ENCODE results near the gene RNASET2.
"Not testable (repeated sequence)": the region's sequence is repeated elsewhere in the genome, so short reads cannot be mapped to it uniquely, and the experiment has no call there.

The RNASET2 gene

GRCh38 chr6:166970091-166970490, 13.7 kb upstream of the RNASET2 start:
- no peak for DNase-seq (ENCODE audit: low read depth)

- DNase-seq (ENCODE audit: low read depth): no peak
Observed at GRCh38 chr6:166969390-166970002, 13.1 kb upstream of the RNASET2 start.

- no peak for DNase-seq (ENCODE audit: low read depth)
Observed at GRCh38 chr6:166966268-166966667, 9.9 kb upstream of the RNASET2 start.

GRCh38 chr6:166960609-166960978, 4.2 kb upstream of the RNASET2 start:
- no peak for DNase-seq (ENCODE audit: low read depth)

- DNase-seq (ENCODE audit: low read depth): no peak
Observed at GRCh38 chr6:166959911-166960608, 3.7 kb upstream of the RNASET2 start.

GRCh38 chr6:166958926-166959861, 2.8 kb upstream of the RNASET2 start:
- DNase-seq (ENCODE audit: low read depth): no peak

- DNase-seq (ENCODE audit: low read depth): no peak
Observed at GRCh38 chr6:166957805-166958076, 1.4 kb upstream of the RNASET2 start.

- DNase-seq (ENCODE audit: low read depth): peak; percentile 45
Observed at GRCh38 chr6:166957087-166957804, 896 bp upstream of the RNASET2 start.

- no peak for DNase-seq (ENCODE audit: low read depth)
Observed at GRCh38 chr6:166955865-166956443, 396 bp downstream of the RNASET2 start.

GRCh38 chr6:166955121-166955864, 1.1 kb downstream of the RNASET2 start:
- no peak for DNase-seq (ENCODE audit: low read depth)

- DNase-seq (ENCODE audit: low read depth): no peak
Observed at GRCh38 chr6:166954118-166954713, 2.1 kb downstream of the RNASET2 start.

- no peak for DNase-seq (ENCODE audit: low read depth)
Observed at GRCh38 chr6:166952567-166953486, 3.5 kb downstream of the RNASET2 start.

- no peak for DNase-seq (ENCODE audit: low read depth)
Observed at GRCh38 chr6:166952121-166952520, 4.2 kb downstream of the RNASET2 start.

- no peak for DNase-seq (ENCODE audit: low read depth)
Observed at GRCh38 chr6:166951670-166952060, 4.7 kb downstream of the RNASET2 start.

GRCh38 chr6:166950892-166951669, 5.3 kb downstream of the RNASET2 start:
- peak; percentile 49 for DNase-seq (ENCODE audit: low read depth)

GRCh38 chr6:166950443-166950821, 5.9 kb downstream of the RNASET2 start:
- no peak for DNase-seq (ENCODE audit: low read depth)

- no peak for DNase-seq (ENCODE audit: low read depth)
Observed at GRCh38 chr6:166949528-166950442, 6.6 kb downstream of the RNASET2 start.

- not testable (repeated sequence) for DNase-seq (ENCODE audit: low read depth)
Observed at GRCh38 chr6:166948724-166949123, 7.6 kb downstream of the RNASET2 start.
